ENCODE measurements around the gene HGS. TPM values are rescaled to one million over a fixed set of nuclear protein-coding genes. Genes with fewer than 3 reads are reported as not detected.

HGS gene
- total and polyA plus RNA-seq, 2 donors: 39.0 to 157 TPM

DNA sequence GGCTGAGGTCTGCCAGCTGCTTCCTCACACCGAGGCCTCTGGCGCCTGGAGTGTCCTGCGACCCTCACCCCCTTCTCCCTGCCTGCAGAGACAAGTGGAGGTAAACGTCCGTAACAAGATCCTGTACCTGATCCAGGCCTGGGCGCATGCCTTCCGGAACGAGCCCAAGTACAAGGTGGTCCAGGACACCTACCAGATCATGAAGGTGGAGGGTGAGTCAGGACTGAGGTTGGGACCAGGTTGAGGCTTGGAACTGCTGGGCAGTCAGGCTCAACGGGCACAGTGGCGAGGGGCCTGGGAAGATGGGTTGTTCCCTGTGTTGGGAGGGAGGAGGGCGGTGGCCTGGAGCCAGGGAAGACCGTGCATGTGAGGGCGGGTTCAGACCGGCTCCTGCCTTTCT is 4.8 kb downstream of the HGS start:
- no peaks in the 10 kb centered on the region for H3K9me3 ChIP-seq (ENCODE audit: control insufficient read depth in 2 of 2, insufficient read depth in 1 of 2, low read length in 1 of 2)
- peaks cover 75 to 77% of the 10 kb centered on the region in 2 donors for H3K36me3 ChIP-seq (ENCODE audit: control insufficient read depth in 2 of 2, insufficient read depth in 2 of 2, low read length in 1 of 2)
- H3K27me3 ChIP-seq (ENCODE audit: control insufficient read depth in 2 of 2, insufficient read depth in 1 of 2, low read length in 1 of 2): no peaks in the 10 kb centered on the region
- DNase-seq (ENCODE audit: low read depth in 6 of 9, low spot score in 9 of 9): no peak
- 95% methylated on average over 14 of the region's 14 CpGs for WGBS
- H3K27ac ChIP-seq (ENCODE audit: low read depth in 1 of 2, low read length in 1 of 2): no peak overlapping the region
- H3K4me1 ChIP-seq (ENCODE audit: control insufficient read depth in 2 of 2, insufficient read depth in 2 of 2, low read length in 2 of 2): peaks cover 8 to 17% of the 10 kb centered on the region in 2 donors
- H3K4me3 ChIP-seq (ENCODE audit: low read length in 2 of 2): no peak overlapping the region

- H3K9me3 ChIP-seq (ENCODE audit: control insufficient read depth in 2 of 2, insufficient read depth in 1 of 2, low read length in 1 of 2): no peaks in the 10 kb centered on the region
- no peaks in the 10 kb centered on the region for H3K27me3 ChIP-seq (ENCODE audit: control insufficient read depth in 2 of 2, insufficient read depth in 1 of 2, low read length in 1 of 2)
- H3K36me3 ChIP-seq (ENCODE audit: control insufficient read depth in 2 of 2, insufficient read depth in 2 of 2, low read length in 1 of 2): peaks cover 90 to 92% of the 10 kb centered on the region in 2 donors
- no peak overlapping the region for H3K4me3 ChIP-seq (ENCODE audit: low read length in 2 of 2)
- no peak for DNase-seq (ENCODE audit: low read depth in 6 of 9, low spot score in 9 of 9)
- peaks cover 1 to 9% of the 10 kb centered on the region in 2 donors for H3K4me1 ChIP-seq (ENCODE audit: control insufficient read depth in 2 of 2, insufficient read depth in 2 of 2, low read length in 2 of 2)
- WGBS: 95% methylated on average over 18 of the region's 18 CpGs
- H3K27ac ChIP-seq (ENCODE audit: low read depth in 1 of 2, low read length in 1 of 2): no peak overlapping the region
Observed at GRCh38 chr17:81690066-81690465, 6.3 kb downstream of the HGS start.

DNA sequence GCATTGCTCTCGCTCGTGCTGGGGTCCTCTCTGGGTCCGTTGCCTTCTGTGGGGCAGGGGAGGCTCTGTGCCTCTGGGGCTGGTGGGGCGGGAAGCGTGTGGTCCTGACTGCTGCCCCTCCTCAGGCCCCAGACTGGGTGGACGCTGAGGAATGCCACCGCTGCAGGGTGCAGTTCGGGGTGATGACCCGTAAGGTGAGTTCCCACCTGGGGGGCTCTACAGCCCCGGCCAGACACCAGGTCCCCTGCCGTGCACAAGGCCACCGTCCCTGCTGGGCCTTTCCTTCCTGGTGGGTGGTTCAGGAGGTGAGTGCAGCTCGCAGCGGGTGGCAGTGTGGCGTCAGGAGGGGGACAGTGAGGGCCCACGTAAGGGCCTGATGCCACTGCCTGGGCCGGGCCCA is 6.7 kb downstream of the HGS start:
- no peak overlapping the region for H3K4me3 ChIP-seq (ENCODE audit: low read length in 2 of 2)
- no peak for DNase-seq (ENCODE audit: low read depth in 6 of 9, low spot score in 9 of 9)
- H3K9me3 ChIP-seq (ENCODE audit: control insufficient read depth in 2 of 2, insufficient read depth in 1 of 2, low read length in 1 of 2): no peaks in the 10 kb centered on the region
- 97% methylated on average over 17 of the region's 17 CpGs for WGBS
- H3K27ac ChIP-seq (ENCODE audit: low read depth in 1 of 2, low read length in 1 of 2): no peak overlapping the region
- peaks cover 95% of the 10 kb centered on the region in 2 donors for H3K36me3 ChIP-seq (ENCODE audit: control insufficient read depth in 2 of 2, insufficient read depth in 2 of 2, low read length in 1 of 2)
- H3K27me3 ChIP-seq (ENCODE audit: control insufficient read depth in 2 of 2, insufficient read depth in 1 of 2, low read length in 1 of 2): no peaks in the 10 kb centered on the region
- peaks cover 0 to 4% of the 10 kb centered on the region in 2 donors for H3K4me1 ChIP-seq (ENCODE audit: control insufficient read depth in 2 of 2, insufficient read depth in 2 of 2, low read length in 2 of 2)

DNA sequence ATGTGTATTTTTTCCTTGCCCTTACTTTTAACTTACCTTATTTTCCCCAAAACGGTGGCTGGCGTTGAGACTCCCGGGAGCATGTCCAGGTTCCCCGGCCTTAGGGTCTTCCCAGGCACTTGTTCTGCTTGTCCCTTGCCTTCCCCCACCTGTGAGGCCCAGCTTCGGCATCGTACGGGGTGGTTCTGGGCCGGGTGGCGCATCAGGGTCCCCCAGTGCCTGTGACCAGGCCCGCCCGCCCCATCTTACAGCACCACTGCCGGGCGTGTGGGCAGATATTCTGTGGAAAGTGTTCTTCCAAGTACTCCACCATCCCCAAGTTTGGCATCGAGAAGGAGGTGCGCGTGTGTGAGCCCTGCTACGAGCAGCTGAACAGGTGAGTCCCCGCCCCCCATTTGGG is 7.4 kb downstream of the HGS start:
- Histone ChIP-seq H3K4me3 (ENCODE audit: low read length in 2 of 2) (no peak overlapping the region), H3K4me1 (ENCODE audit: control insufficient read depth in 2 of 2, insufficient read depth in 2 of 2, low read length in 2 of 2) (no peaks in the 10 kb centered on the region), H3K27ac (ENCODE audit: low read depth in 1 of 2, low read length in 1 of 2) (no peak overlapping the region), H3K9me3 (ENCODE audit: control insufficient read depth in 2 of 2, insufficient read depth in 1 of 2, low read length in 1 of 2) (no peaks in the 10 kb centered on the region), H3K27me3 (ENCODE audit: control insufficient read depth in 2 of 2, insufficient read depth in 1 of 2, low read length in 1 of 2) (no peaks in the 10 kb centered on the region), H3K36me3 (ENCODE audit: control insufficient read depth in 2 of 2, insufficient read depth in 2 of 2, low read length in 1 of 2) (peaks cover 95 to 99% of the 10 kb centered on the region in 2 donors)
- no peak for DNase-seq (ENCODE audit: low read depth in 6 of 9, low spot score in 9 of 9)
- 98% methylated on average over 18 of the region's 18 CpGs for WGBS

DNA sequence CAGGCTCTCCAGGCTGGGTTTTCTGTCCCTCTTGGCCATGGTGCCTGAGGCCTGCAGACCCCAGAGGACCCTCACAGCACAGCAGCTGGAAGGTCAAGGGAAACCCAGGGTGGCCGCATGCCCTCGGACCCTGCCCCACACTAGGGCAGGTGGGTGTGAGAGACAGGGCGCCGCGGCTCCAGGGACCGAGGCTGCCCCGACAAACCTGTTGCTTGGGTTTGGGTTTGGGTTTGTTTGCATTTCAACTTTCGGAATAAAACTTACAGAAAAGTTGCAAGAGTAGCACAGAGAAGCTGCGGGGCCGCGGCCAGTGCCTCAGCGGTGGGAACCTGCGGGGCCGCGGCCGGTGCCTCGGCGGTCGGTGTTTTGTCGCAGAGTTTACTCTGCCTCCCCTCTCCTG is 7.8 kb downstream of the HGS start:
- Histone ChIP-seq H3K4me3 (ENCODE audit: low read length in 2 of 2) (no peak overlapping the region), H3K27ac (ENCODE audit: low read depth in 1 of 2, low read length in 1 of 2) (no peak overlapping the region), H3K27me3 (ENCODE audit: control insufficient read depth in 2 of 2, insufficient read depth in 1 of 2, low read length in 1 of 2) (no peaks in the 10 kb centered on the region), H3K4me1 (ENCODE audit: control insufficient read depth in 2 of 2, insufficient read depth in 2 of 2, low read length in 2 of 2) (no peaks in the 10 kb centered on the region), H3K36me3 (ENCODE audit: control insufficient read depth in 2 of 2, insufficient read depth in 2 of 2, low read length in 1 of 2) (peaks cover 96 to 99% of the 10 kb centered on the region in 2 donors), H3K9me3 (ENCODE audit: control insufficient read depth in 2 of 2, insufficient read depth in 1 of 2, low read length in 1 of 2) (no peaks in the 10 kb centered on the region)
- DNase-seq (ENCODE audit: low read depth in 6 of 9, low spot score in 9 of 9): no peak
- WGBS: 98% methylated on average over 20 of the region's 20 CpGs

DNA sequence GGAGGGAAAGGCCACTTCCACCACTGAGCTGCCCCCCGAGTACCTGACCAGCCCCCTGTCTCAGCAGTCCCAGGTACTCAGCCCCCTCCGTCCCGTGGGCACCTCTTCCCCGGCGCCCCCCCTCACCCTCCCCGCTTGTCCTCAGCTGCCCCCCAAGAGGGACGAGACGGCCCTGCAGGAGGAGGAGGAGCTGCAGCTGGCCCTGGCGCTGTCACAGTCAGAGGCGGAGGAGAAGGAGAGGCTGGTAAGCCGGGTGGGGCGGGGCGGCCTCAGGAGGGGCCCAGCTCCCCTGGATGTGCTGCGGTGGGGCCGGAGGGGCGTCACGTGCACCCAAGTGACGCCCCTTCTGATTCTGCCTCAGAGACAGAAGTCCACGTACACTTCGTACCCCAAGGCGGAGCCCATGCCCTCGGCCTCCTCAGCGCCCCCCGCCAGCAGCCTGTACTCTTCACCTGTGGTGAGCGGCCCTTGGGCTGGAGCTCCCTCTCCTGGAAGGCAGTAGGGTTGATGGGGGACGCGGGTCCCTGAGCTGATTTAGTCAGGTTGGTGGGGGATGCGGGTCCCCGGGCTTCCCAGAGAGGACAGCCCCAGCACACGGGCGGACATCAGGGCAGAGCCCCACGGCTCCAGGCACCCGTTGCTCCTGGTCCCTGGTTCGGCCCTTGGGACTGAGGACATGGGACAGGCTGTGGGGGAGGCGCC is 9.8 kb downstream of the HGS start:
- no peak for DNase-seq (ENCODE audit: low read depth in 6 of 9, low spot score in 9 of 9)
- no peaks in the 10 kb centered on the region for H3K4me1 ChIP-seq (ENCODE audit: control insufficient read depth in 2 of 2, insufficient read depth in 2 of 2, low read length in 2 of 2)
- H3K4me3 ChIP-seq (ENCODE audit: low read length in 2 of 2): no peak overlapping the region
- H3K27ac ChIP-seq (ENCODE audit: low read depth in 1 of 2, low read length in 1 of 2): no peak overlapping the region
- H3K27me3 ChIP-seq (ENCODE audit: control insufficient read depth in 2 of 2, insufficient read depth in 1 of 2, low read length in 1 of 2): no peaks in the 10 kb centered on the region
- 97% methylated on average over 35 of the region's 35 CpGs for WGBS
- no peaks in the 10 kb centered on the region for H3K9me3 ChIP-seq (ENCODE audit: control insufficient read depth in 2 of 2, insufficient read depth in 1 of 2, low read length in 1 of 2)
- peaks cover 95 to 99% of the 10 kb centered on the region in 2 donors for H3K36me3 ChIP-seq (ENCODE audit: control insufficient read depth in 2 of 2, insufficient read depth in 2 of 2, low read length in 1 of 2)

- 98% methylated on average over 19 of the region's 19 CpGs for WGBS
- H3K27ac ChIP-seq (ENCODE audit: low read depth in 1 of 2, low read length in 1 of 2): no peak overlapping the region
- H3K9me3 ChIP-seq (ENCODE audit: control insufficient read depth in 2 of 2, insufficient read depth in 1 of 2, low read length in 1 of 2): no peaks in the 10 kb centered on the region
- no peak overlapping the region for H3K4me3 ChIP-seq (ENCODE audit: low read length in 2 of 2)
- no peaks in the 10 kb centered on the region for H3K4me1 ChIP-seq (ENCODE audit: control insufficient read depth in 2 of 2, insufficient read depth in 2 of 2, low read length in 2 of 2)
- peaks cover 92 to 97% of the 10 kb centered on the region in 2 donors for H3K36me3 ChIP-seq (ENCODE audit: control insufficient read depth in 2 of 2, insufficient read depth in 2 of 2, low read length in 1 of 2)
- DNase-seq (ENCODE audit: low read depth in 6 of 9, low spot score in 9 of 9): no peak
- H3K27me3 ChIP-seq (ENCODE audit: control insufficient read depth in 2 of 2, insufficient read depth in 1 of 2, low read length in 1 of 2): no peaks in the 10 kb centered on the region
Observed at GRCh38 chr17:81694810-81695209, 11.0 kb downstream of the HGS start.

GRCh38 chr17:81695211-81695610 is 11.4 kb downstream of the HGS start:
- Histone ChIP-seq H3K9me3 (ENCODE audit: control insufficient read depth in 2 of 2, insufficient read depth in 1 of 2, low read length in 1 of 2) (no peaks in the 10 kb centered on the region), H3K4me1 (ENCODE audit: control insufficient read depth in 2 of 2, insufficient read depth in 2 of 2, low read length in 2 of 2) (no peaks in the 10 kb centered on the region), H3K27ac (ENCODE audit: low read depth in 1 of 2, low read length in 1 of 2) (no peak overlapping the region), H3K27me3 (ENCODE audit: control insufficient read depth in 2 of 2, insufficient read depth in 1 of 2, low read length in 1 of 2) (no peaks in the 10 kb centered on the region), H3K4me3 (ENCODE audit: low read length in 2 of 2) (no peak overlapping the region), H3K36me3 (ENCODE audit: control insufficient read depth in 2 of 2, insufficient read depth in 2 of 2, low read length in 1 of 2) (peaks cover 89 to 93% of the 10 kb centered on the region in 2 donors)
- no peak for DNase-seq (ENCODE audit: low read depth in 6 of 9, low spot score in 9 of 9)
- 96% methylated on average over 6 of the region's 6 CpGs for WGBS

DNA sequence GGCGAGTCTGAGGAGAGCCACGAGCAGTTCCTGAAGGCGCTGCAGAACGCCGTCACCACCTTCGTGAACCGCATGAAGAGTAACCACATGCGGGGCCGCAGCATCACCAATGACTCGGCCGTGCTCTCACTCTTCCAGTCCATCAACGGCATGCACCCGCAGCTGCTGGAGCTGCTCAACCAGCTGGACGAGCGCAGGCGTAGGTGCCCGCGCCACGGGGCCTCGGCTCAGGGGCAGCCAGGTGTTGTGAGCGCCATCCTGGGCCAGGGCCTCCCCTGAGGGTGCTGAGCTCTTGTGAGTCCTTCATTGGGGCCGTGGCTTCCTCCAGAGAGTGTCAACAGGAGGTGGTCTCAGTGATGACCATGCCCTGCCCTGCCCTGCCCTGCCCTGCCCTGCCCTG is 12.0 kb downstream of the HGS start:
- H3K27ac ChIP-seq (ENCODE audit: low read depth in 1 of 2, low read length in 1 of 2): no peak overlapping the region
- DNase-seq (ENCODE audit: low read depth in 6 of 9, low spot score in 9 of 9): no peak
- H3K4me3 ChIP-seq (ENCODE audit: low read length in 2 of 2): no peak overlapping the region
- no peaks in the 10 kb centered on the region for H3K4me1 ChIP-seq (ENCODE audit: control insufficient read depth in 2 of 2, insufficient read depth in 2 of 2, low read length in 2 of 2)
- H3K36me3 ChIP-seq (ENCODE audit: control insufficient read depth in 2 of 2, insufficient read depth in 2 of 2, low read length in 1 of 2): peaks cover 89 to 92% of the 10 kb centered on the region in 2 donors
- WGBS: 98% methylated on average over 22 of the region's 22 CpGs
- no peaks in the 10 kb centered on the region for H3K27me3 ChIP-seq (ENCODE audit: control insufficient read depth in 2 of 2, insufficient read depth in 1 of 2, low read length in 1 of 2)
- no peaks in the 10 kb centered on the region for H3K9me3 ChIP-seq (ENCODE audit: control insufficient read depth in 2 of 2, insufficient read depth in 1 of 2, low read length in 1 of 2)
